Panc1 (cell line): ENCODE measurements around the gene ENTHD1. TPM values are rescaled to one million over a fixed set of nuclear protein-coding genes. Genes with fewer than 3 reads are reported as not detected.

Source experiments
- ATAC-seq: fragments of 200-7000 bp; cut with Tn5 transposase; 2 replicates; pipeline ENCODE4 v1.9.1; 2020; ENCODE audit warnings: mild to moderate bottlenecking, moderate library complexity
- BruUV-seq: library from RNA; stranded (reverse); fragments of 400-500 nt; replicated peaks from 2 replicates; lab custom pipeline; 2021; lab: Mats Ljungman, UMichigan
- CTCF ChIA-PET: fragments of 300-600 bp; sonication (Branson Sonifier 250); formaldehyde crosslinking; loops from one replicate; lab custom pipeline; 2022; ENCODE audit warnings: antibody characterized with exemption; lab: Charles Lee
- POLR2A ChIA-PET: fragments of 300-600 bp; sonication (Branson Sonifier 250); formaldehyde crosslinking; loops from one replicate; lab custom pipeline; 2022; ENCODE audit warnings: antibody characterized with exemption; lab: Charles Lee
- DNase-seq: peaks from one replicate; pipeline ENCODE4 v3.0.0-alpha.2; 2010; ENCODE audit warnings: low read depth, low spot score
- H3K27ac ChIP-seq: 2 replicates; pipeline ENCODE4 v1.5.1; 2011; ENCODE audit warnings: mild to moderate bottlenecking, low read length, inconsistent platforms
- H3K27me3 ChIP-seq: fragments of 200-500 bp; sonication (Bioruptor generic); 2 replicates; pipeline ENCODE4 v1.6.0; 2014; ENCODE audit warnings: low read length, inconsistent platforms; ENCODE audit not compliant: control insufficient read depth, insufficient read depth
- H3K36me3 ChIP-seq: fragments of 200-500 bp; sonication (Bioruptor generic); 2 replicates; pipeline ENCODE4 v1.5.1; 2014; ENCODE audit warnings: inconsistent platforms, mild to moderate bottlenecking, low read length, moderate library complexity; ENCODE audit not compliant: control insufficient read depth, insufficient read depth
- H3K4me1 ChIP-seq: 2 replicates; pipeline ENCODE4 v1.5.1; 2011; ENCODE audit warnings: inconsistent platforms, mild to moderate bottlenecking, low read length, moderate library complexity; ENCODE audit not compliant: control insufficient read depth, insufficient read depth
- H3K4me3 ChIP-seq, 2 experiments: 2 replicates each; pipeline ENCODE4 v1.5.1; 2011 to 2012; ENCODE audit warnings: low read depth in 2 of 2, low read length in 2 of 2, mild to moderate bottlenecking in 2 of 2, inconsistent platforms in 1 of 2, moderate library complexity in 1 of 2
- H3K9me3 ChIP-seq: fragments of 200-500 bp; sonication (Bioruptor generic); 2 replicates; pipeline ENCODE4 v1.5.1; 2014; ENCODE audit warnings: low read depth, mild to moderate bottlenecking, inconsistent platforms, low read length, moderate library complexity; ENCODE audit not compliant: control insufficient read depth, insufficient read depth
- CTCF ChIP-seq: fragments of 450-650 bp; IDR thresholded peaks from 2 replicates; pipeline ENCODE4 v1.5.1; 2017; ENCODE audit warnings: mild to moderate bottlenecking
- POLR2AphosphoS5 ChIP-seq: IDR thresholded peaks from 2 replicates; pipeline ENCODE4 v1.6.1; 2012; ENCODE audit warnings: mild to moderate bottlenecking, low read depth, low read length, moderate library complexity
- REST ChIP-seq, 2 experiments: IDR thresholded peaks; 2 replicates each; pipeline ENCODE4 v1.6.1; 2011 to 2012; ENCODE audit warnings: low read depth in 2 of 2, control low read depth in 1 of 2, low read length in 1 of 2, mild to moderate bottlenecking in 1 of 2, moderate library complexity in 1 of 2; ENCODE audit not compliant: insufficient read depth in 1 of 2
- SIN3A ChIP-seq: IDR thresholded peaks from 2 replicates; pipeline ENCODE4 v1.6.1; 2012; ENCODE audit warnings: low read depth, mild to moderate bottlenecking, low read length, moderate library complexity, borderline replicate concordance; ENCODE audit not compliant: insufficient read depth
- TCF7L2 ChIP-seq: IDR thresholded peaks from 2 replicates; pipeline ENCODE4 v1.6.1; 2011; ENCODE audit warnings: mild to moderate bottlenecking, low read depth, low read length, inconsistent platforms
- in situ Hi-C: cut with HindIII; loops from 2 replicates; pipeline ENCODE4 v1.10.0; 2016; ENCODE audit warnings: low sequenced_read_pairs, low pct_unique_long_range_greater_than_20kb
- intact Hi-C: fragments of 100-400 bp; cut with micrococcal nuclease; formaldehyde crosslinking; loops from one replicate; pipeline ENCODE4 v1.10.0; 2022; ENCODE audit not compliant: unreplicated experiment
- total RNA-seq: library from RNA; stranded (reverse); gene quantifications from one replicate; pipeline ENCODE4 v1.2.1, GENCODE V29; 2021; ENCODE audit not compliant: unreplicated experiment

The ENTHD1 gene
- total RNA-seq, 1 experiment from 2014 or later = not detected

GRCh38 chr22:39917776-39918495 lies 24.4 kb upstream of the ENTHD1 start:
- intact Hi-C loops = no loop called here
- ChIA-PET POLR2A (interaction anchor here (0.6 kb wide), 1 partner anchor 374 kb away, joined by 6 read pairs; no protein-coding TSS in a partner anchor), CTCF (no interaction called here)

GRCh38 chr22:39917197-39917643 lies 23.7 kb upstream of the ENTHD1 start:
- H3K27ac ChIP-seq = no peak overlapping the region
- H3K27me3 ChIP-seq = no peaks in the 10 kb centered on the region
- no TSS peak for BruUV-seq
- no peak overlapping the region for H3K4me3 ChIP-seq
- no peaks in the 10 kb centered on the region for H3K36me3 ChIP-seq
- intact Hi-C loops = no loop called here
- H3K4me1 ChIP-seq = no peaks in the 10 kb centered on the region
- no peaks in the 10 kb centered on the region for H3K9me3 ChIP-seq
- TF ChIP-seq SIN3A = no peak
- TF ChIP-seq REST (IDR thresholded peaks at IDR 0.05; ENCODE audit: insufficient read depth in 1 of 2, low read depth in 2 of 2, low read length in 1 of 2) = no peak
- no peak for TF ChIP-seq POLR2AphosphoS5
- no peak for TF ChIP-seq CTCF
- TF ChIP-seq TCF7L2 = no peak
- CTCF ChIA-PET = no interaction called here
- in situ Hi-C loops = no loop called here
- no peak for ATAC-seq
- POLR2A ChIA-PET = no interaction called here
- no peak for DNase-seq

More at GRCh38 chr22:39917776-39918495, 24.4 kb upstream of the ENTHD1 start:
- TF ChIP-seq TCF7L2 = no peak
- TF ChIP-seq CTCF = no peak
- no peak for TF ChIP-seq SIN3A
- TF ChIP-seq POLR2AphosphoS5 = no peak
- TF ChIP-seq REST (IDR thresholded peaks at IDR 0.05; ENCODE audit: insufficient read depth in 1 of 2, low read depth in 2 of 2, low read length in 1 of 2) = no peak
- DNase-seq (no peak), ATAC-seq (no peak)
- H3K36me3 ChIP-seq = no peaks in the 10 kb centered on the region
- no peaks in the 10 kb centered on the region for H3K4me1 ChIP-seq
- no TSS peak for BruUV-seq
- in situ Hi-C loops = no loop called here
- H3K4me3 ChIP-seq = no peak overlapping the region
- H3K27ac ChIP-seq = no peak overlapping the region
- H3K27me3 ChIP-seq = no peaks in the 10 kb centered on the region
- H3K9me3 ChIP-seq = no peaks in the 10 kb centered on the region
